ENCODE data around the gene MTX2. TPM values are rescaled to one million over a fixed set of nuclear protein-coding genes. Genes with fewer than 3 reads are reported as not detected.
"Not testable (repeated sequence)": the region's sequence is repeated elsewhere in the genome, so short reads cannot be mapped to it uniquely, and the experiment has no call there.

The MTX2 gene
- total RNA-seq, 1 experiment from 2014 or later: 153 TPM

DNA sequence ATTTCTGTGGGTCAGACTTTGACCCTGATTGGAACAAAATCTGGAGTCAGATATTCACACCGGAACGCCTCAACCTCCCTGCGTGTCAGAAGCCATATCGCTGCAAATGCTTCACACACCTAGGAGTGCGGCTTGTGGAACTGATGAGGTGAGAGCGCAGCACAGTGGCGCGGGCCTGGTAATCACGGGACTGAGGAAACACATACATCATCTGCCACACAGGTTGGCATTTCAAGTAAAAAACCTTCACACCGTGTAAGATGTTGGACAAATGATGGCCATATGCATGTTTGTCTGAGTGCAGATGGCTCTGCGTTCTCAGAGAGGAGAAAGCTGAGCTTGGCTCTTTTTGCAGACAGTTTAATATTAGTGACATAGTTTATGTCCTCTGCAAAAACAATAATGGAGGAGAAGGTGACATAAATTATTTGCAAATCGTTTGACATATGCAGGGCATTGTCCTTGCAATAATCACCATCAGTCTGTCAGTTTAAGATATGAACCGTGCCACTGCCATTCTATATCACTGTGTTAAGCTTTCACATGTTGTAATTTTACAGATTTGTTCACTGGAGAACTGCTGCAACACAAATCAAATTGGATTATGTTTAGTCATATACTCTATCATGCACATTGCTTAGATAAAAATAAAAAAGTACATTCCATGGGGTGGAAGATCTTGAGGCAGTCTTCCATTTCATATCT, 101.4 kb downstream of the MTX2 start:
- DNase-seq (ENCODE audit: low read depth): no peak

DNA sequence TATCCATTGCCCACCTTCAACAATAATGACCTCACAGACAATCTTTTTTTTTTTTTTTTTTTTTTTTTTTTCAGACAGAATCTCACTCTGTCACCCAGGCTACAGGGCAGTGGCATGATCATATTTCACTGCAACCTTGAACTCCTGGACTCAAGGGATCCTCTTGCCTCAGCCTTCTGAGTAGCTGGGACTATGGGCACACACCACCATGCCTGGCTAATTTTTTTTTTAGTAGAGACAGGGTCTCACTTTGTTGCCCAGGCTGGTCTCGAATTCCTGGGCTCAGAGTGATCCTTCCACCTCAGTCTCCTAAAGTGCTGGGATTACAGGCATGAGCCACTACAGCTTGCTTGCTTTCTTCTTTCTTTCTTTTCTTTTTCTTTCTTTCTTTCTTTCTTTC, 103.9 kb downstream of the MTX2 start:
- DNase-seq (ENCODE audit: low read depth): not testable (repeated sequence)

DNA sequence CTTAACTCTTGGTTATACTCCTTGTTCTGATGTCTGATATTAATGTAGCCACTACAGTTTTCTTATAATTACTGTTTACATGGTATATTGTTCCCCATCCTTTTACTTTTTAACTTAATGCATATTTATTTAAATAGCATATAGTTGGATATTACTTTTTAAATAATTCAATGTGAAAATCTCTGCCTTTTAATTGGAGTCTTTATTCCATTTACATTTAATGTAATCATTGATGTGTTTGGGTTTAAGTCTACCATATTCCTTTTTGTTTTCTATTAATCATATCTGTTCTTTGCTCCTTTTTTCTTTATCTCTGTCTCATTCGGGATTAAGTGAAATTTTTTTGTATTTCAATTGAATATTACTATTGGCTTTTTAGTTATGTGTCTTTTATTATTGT, 109.1 kb downstream of the MTX2 start:
- DNase-seq (ENCODE audit: low read depth): no peak

DNA sequence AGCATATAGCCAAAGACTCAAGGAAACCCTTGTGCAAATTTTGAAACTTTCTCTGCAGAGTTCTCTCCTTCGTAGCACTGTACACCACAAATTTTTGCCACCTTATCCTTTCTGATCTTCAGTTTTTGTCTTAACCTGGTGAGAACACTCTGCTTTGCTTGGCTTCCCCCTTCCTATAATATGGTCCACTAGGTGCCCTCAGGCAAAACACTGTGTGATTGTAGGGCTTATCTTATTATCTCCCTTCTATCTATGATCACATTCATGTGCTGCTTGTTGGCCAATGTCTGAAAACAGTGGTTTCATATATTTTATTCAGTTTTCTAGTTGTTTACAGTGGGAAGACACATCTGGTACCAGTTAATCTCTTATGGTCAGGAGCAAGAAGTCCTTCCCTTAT, 111.1 kb downstream of the MTX2 start:
- DNase-seq (ENCODE audit: low read depth): no peak

DNA sequence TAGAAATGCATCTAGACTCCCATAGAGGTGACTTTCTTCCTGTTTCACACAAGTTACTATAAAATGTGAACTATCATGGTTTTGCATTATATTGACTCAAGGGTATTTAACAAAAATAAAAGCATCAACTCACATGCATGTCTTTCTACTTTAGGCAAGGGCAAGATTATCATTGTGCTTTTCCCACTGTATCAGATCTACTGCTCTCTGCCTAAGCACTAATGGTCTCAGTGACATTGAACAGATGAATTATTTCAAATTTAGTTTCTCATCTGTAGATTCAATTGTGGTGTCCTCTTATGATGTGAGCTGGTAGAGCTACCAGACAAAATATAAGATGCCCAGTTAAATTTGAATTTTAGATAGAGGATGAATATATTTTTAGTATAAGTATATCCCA, 113.9 kb downstream of the MTX2 start:
- DNase-seq (ENCODE audit: low read depth): no peak

DNA sequence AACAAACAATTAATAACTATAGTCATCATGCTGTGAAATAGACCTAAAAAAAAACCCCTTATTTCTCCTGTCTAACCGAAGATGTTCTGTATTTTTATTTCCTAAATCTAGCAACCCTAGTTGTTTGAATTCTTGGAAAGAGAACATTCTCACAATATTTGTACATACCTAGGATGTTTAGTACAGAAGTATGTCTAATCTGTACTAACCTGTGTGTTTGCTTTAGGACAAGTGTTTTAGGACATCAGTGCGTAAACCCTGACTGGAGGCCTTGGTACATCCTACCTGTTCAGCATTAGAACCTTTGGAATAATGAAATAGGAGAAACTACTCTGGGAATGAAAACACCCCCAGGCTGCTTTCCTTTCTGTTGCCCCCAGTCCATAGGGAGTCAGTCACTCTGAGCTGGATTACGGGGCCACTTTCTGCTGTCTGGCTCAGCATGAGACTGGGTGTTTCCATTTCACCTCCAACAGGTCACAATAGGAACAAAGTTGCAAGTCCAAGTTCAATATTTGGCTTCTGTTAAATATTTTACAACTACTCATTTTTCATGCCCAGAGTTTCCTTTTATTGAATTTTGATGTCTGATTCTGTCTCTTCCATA, 114.7 kb downstream of the MTX2 start:
- no peak for DNase-seq (ENCODE audit: low read depth)

DNA sequence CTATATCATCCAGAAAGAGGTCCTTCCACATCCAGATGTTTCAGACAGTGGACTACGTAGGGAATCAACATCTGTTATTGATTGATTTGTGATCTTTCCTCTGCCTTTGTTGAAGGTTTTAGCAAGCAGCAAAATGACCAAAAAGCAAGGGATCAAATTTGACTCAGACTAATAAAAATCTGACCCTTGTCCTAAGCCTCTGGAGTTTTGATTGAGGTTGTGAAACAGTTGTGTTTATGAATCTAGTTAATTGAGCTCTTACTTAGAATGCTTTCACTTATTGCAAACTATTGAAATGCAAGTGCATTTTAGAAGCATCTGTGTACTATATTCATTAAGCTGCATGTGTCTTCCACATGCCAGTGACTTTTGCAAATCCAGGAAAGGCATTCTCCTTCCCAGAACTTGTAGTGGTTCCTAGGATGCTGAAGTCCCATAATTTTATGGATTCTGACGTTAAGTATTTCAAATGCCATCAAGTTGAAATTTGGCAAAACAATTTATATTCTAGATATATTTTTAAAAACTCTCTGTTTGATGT, 116.0 kb downstream of the MTX2 start:
- DNase-seq (ENCODE audit: low read depth): no peak

DNA sequence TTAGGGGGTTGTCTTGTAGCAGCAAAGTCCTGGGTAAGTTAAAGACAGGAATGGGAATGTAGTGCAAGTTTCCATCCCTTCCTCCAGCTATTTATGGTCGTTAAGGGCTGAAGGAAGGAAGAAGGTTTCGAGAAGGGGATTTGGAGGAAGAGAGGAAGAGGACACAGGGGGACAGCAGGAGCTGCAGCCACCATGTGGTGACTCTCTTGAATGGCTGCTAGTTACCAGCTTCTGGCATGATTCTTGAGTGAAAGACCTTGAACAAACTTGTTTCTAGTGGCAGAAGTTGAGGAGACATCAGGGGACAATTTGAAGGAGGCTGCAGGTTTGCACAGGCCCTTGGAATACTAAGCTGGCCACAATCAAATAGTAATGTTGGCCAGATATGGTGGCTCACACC, 116.6 kb downstream of the MTX2 start:
- DNase-seq (ENCODE audit: low read depth): no peak

Other genes with a start within 250 kb of the MTX2 start
- not detected in 2 replicates for gene EVX2, start 185.5 kb upstream of the MTX2 start, total RNA-seq (2014; rRNA removed; shearing (Covaris generic))
- gene HOXD13, start 176.7 kb upstream of the MTX2 start, total RNA-seq (2014; rRNA removed; shearing (Covaris generic)): 2.6 and 3.2 TPM in 2 replicates
- 0.10 TPM in 1 of 2 replicates, not detected in the other for gene HOXD12, start 169.6 kb upstream of the MTX2 start, total RNA-seq (2014; rRNA removed; shearing (Covaris generic))
- gene HOXD11, start 162.2 kb upstream of the MTX2 start, total RNA-seq (2014; rRNA removed; shearing (Covaris generic)): 6.4 and 8.9 TPM in 2 replicates
- 8.6 and 10.5 TPM in 2 replicates for gene HOXD10, start 152.7 kb upstream of the MTX2 start, total RNA-seq (2014; rRNA removed; shearing (Covaris generic))
- gene HOXD9, start 146.7 kb upstream of the MTX2 start, total RNA-seq (2014; rRNA removed; shearing (Covaris generic)): 0.53 and 1.7 TPM in 2 replicates
- 8.9 and 9.5 TPM in 2 replicates for gene HOXD8, start 139.7 kb upstream of the MTX2 start, total RNA-seq (2014; rRNA removed; shearing (Covaris generic))
- gene HOXD4, start 117.9 kb upstream of the MTX2 start, total RNA-seq (2014; rRNA removed; shearing (Covaris generic)): not detected in 2 replicates
- gene HOXD3, start 112.1 kb upstream of the MTX2 start, total RNA-seq (2014; rRNA removed; shearing (Covaris generic)): not detected in 2 replicates
- gene HOXD1, start 80.8 kb upstream of the MTX2 start, total RNA-seq (2014; rRNA removed; shearing (Covaris generic)): not detected in 2 replicates

Measured in HT1080 (cell line).